SK-N-SH treated with all-trans-retinoic acid at 6 μM for 48 hours (cell line): Measurements from ENCODE around the gene PRKCG.

Source experiments
- ARNTL ChIP-seq: fragments of 450-650 bp; formaldehyde crosslinking; IDR thresholded peaks from 2 replicates; pipeline ENCODE4 v1.5.0; 2020; ENCODE audit warnings: low read depth, mild to moderate bottlenecking, moderate library complexity, borderline replicate concordance
- ESRRG ChIP-seq: fragments of 250-450 bp; sonication (Bioruptor Pico); IDR thresholded peaks from 2 replicates; pipeline ENCODE4 v1.6.1; 2021; ENCODE audit warnings: mild to moderate bottlenecking
- GLIS3 ChIP-seq: fragments of 250-450 bp; sonication (Bioruptor Pico); IDR thresholded peaks from 2 replicates; pipeline ENCODE4 v1.5.0; 2020; ENCODE audit warnings: mild to moderate bottlenecking, moderate library complexity
- TCF4 ChIP-seq: fragments of 250-450 bp; sonication (Bioruptor Pico); IDR thresholded peaks from 2 replicates; pipeline ENCODE4 v1.8.0; 2021; ENCODE audit warnings: mild to moderate bottlenecking, moderate library complexity, borderline replicate concordance
- ZNF70 ChIP-seq: fragments of 450-650 bp; formaldehyde crosslinking; IDR thresholded peaks from 2 replicates; pipeline ENCODE4 v1.5.0; 2020; ENCODE audit warnings: mild to moderate bottlenecking, moderate library complexity
- TF ChIP-seq, protein P1 (sequence below): fragments of 250-450 bp; sonication (Bioruptor Pico); IDR thresholded peaks from 2 replicates; pipeline ENCODE4 v1.8.0; 2020; ENCODE audit warnings: mild to moderate bottlenecking, moderate library complexity, borderline replicate concordance
- TF ChIP-seq, protein P2 (sequence below): fragments of 250-450 bp; sonication (Bioruptor Pico); IDR thresholded peaks from 2 replicates; pipeline ENCODE4 v1.5.1; 2021; ENCODE audit warnings: mild to moderate bottlenecking, moderate library complexity

DNA sequence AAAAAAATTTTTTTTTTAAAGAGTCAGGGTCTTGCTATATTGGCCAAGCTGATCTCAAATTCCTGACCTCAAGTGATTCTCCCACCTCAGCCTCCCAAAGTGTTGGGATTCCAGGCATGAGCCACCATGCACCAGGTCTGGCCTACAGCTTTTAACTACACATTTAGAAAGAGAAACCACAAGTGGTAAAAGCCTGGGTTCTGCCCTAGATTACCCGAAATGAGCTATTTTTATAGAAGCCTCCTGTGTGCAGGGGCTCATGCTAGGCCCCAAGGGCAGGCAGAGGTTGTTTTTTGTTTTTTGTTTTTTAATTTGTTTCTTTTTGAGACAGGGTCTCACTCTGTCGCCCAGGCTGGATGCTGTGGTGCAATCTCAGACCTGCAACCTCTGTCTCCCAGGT lies 28.3 kb upstream of the PRKCG start:
- no peak for TF ChIP-seq GLIS3 (CRISPR knock-in tag)
- TF ChIP-seq, protein P1, sequence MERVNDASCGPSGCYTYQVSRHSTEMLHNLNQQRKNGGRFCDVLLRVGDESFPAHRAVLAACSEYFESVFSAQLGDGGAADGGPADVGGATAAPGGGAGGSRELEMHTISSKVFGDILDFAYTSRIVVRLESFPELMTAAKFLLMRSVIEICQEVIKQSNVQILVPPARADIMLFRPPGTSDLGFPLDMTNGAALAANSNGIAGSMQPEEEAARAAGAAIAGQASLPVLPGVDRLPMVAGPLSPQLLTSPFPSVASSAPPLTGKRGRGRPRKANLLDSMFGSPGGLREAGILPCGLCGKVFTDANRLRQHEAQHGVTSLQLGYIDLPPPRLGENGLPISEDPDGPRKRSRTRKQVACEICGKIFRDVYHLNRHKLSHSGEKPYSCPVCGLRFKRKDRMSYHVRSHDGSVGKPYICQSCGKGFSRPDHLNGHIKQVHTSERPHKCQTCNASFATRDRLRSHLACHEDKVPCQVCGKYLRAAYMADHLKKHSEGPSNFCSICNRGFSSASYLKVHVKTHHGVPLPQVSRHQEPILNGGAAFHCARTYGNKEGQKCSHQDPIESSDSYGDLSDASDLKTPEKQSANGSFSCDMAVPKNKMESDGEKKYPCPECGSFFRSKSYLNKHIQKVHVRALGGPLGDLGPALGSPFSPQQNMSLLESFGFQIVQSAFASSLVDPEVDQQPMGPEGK (CRISPR knock-in tag): no peak
- TF ChIP-seq ESRRG (CRISPR knock-in tag): no peak
- no peak for TF ChIP-seq ARNTL (CRISPR knock-in tag)
- TF ChIP-seq TCF4 (CRISPR knock-in tag): no peak
- TF ChIP-seq, protein P2, sequence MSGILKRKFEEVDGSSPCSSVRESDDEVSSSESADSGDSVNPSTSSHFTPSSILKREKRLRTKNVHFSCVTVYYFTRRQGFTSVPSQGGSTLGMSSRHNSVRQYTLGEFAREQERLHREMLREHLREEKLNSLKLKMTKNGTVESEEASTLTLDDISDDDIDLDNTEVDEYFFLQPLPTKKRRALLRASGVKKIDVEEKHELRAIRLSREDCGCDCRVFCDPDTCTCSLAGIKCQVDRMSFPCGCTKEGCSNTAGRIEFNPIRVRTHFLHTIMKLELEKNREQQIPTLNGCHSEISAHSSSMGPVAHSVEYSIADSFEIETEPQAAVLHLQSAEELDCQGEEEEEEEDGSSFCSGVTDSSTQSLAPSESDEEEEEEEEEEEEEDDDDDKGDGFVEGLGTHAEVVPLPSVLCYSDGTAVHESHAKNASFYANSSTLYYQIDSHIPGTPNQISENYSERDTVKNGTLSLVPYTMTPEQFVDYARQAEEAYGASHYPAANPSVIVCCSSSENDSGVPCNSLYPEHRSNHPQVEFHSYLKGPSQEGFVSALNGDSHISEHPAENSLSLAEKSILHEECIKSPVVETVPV (CRISPR knock-in tag): no peak
- no peak for TF ChIP-seq ZNF70 (CRISPR knock-in tag)
